Erythroblast (primary cell): ENCODE data around the gene IL31.

Experiments
- GATA1 ChIP-seq: IDR thresholded peaks from 2 replicates; pipeline ENCODE4 v1.6.1; 2011; ENCODE audit warnings: low read depth, mild to moderate bottlenecking, control low read depth, low read length, moderate library complexity
- POLR2A ChIP-seq: IDR thresholded peaks from 2 replicates; pipeline ENCODE4 v1.6.1; 2011; ENCODE audit warnings: mild to moderate bottlenecking, low read length

- no peak for TF ChIP-seq POLR2A
- TF ChIP-seq GATA1 = no peak
Measured at GRCh38 chr12:122147514-122148290, 26.3 kb downstream of the IL31 start.
